HCT116 (cell line): ENCODE results near the gene ARID2. TPM values are rescaled to one million over a fixed set of nuclear protein-coding genes. Genes with fewer than 3 reads are reported as not detected.

Experiments
- ATAC-seq: fragments of 200-7000 bp; cut with Tn5 transposase; 2 replicates; pipeline ENCODE4 v1.9.1; 2020; ENCODE audit warnings: mild to moderate bottlenecking, moderate library complexity
- BruUV-seq: library from RNA; stranded (reverse); fragments of 400-500 nt; replicated peaks from 2 replicates; lab custom pipeline; 2021; lab: Mats Ljungman, UMichigan
- CTCF ChIA-PET: fragments of 300-600 bp; sonication (Branson Sonifier 250); formaldehyde crosslinking; loops from one replicate; lab custom pipeline; 2021; ENCODE audit warnings: antibody characterized with exemption; lab: Charles Lee
- POLR2A ChIA-PET: fragments of 300-600, 350-600 bp; sonication (Branson Sonifier 250); formaldehyde crosslinking; loops from one replicate; lab custom pipeline; 2021; ENCODE audit warnings: antibody characterized with exemption; lab: Charles Lee
- RAD21 ChIA-PET, 2 experiments: fragments of 300-600 bp; sonication (Branson Sonifier 250); formaldehyde crosslinking; loops; one replicate each; lab custom pipeline; 2023; ENCODE audit warnings: low total read pairs in 2 of 2; ENCODE audit not compliant: uncharacterized antibody in 2 of 2, unreplicated experiment in 2 of 2, low non-redundant PET in 1 of 2; lab: Charles Lee
- DNase-seq: peaks from one replicate; pipeline ENCODE4 v3.0.0-alpha.2; 2010; ENCODE audit warnings: low read depth, low spot score
- H2AFZ ChIP-seq: fragments of 200-600 bp; shearing (Covaris generic), sonication (generic); 2 replicates; pipeline ENCODE4 v1.6.1; 2017; ENCODE audit warnings: low read depth, mixed run types, mixed read lengths, antibody characterized with exemption, low read length; ENCODE audit not compliant: poor library complexity, severe bottlenecking
- H3K27ac ChIP-seq: 2 replicates; pipeline ENCODE4 v1.5.1; 2012; ENCODE audit warnings: low read depth, low read length
- H3K27me3 ChIP-seq: fragments of 200-600 bp; sonication (generic); 2 replicates; pipeline ENCODE4 v1.6.1; 2016; ENCODE audit warnings: mixed run types, low read length, mixed read lengths; ENCODE audit not compliant: insufficient read depth
- H3K36me3 ChIP-seq, 2 experiments: fragments of 200-500 bp in 1 of 2; fragments of 200-600 bp in 1 of 2; sonication (Bioruptor generic) in 1 of 2; sonication (generic) in 1 of 2; 2 replicates each; pipeline versions ENCODE4 v1.5.1 to v1.6.1; 2014 to 2016; ENCODE audit warnings: low read length in 2 of 2, inconsistent platforms in 1 of 2, mixed read lengths in 1 of 2, mixed run types in 1 of 2; ENCODE audit not compliant: insufficient read depth in 2 of 2, control insufficient read depth in 1 of 2
- H3K4me1 ChIP-seq, 2 experiments: fragments of 200-600 bp in 1 of 2; sonication (generic) in 1 of 2; 2 replicates each; pipeline versions ENCODE4 v1.5.1 to v1.6.1; 2012 to 2017; ENCODE audit warnings: low read length in 2 of 2, inconsistent platforms in 1 of 2, mild to moderate bottlenecking in 1 of 2, mixed read lengths in 1 of 2, mixed run types in 1 of 2, moderate library complexity in 1 of 2; ENCODE audit not compliant: insufficient read depth in 2 of 2, control insufficient read depth in 1 of 2
- H3K4me2 ChIP-seq: fragments of 200-600 bp; sonication (generic); 2 replicates; pipeline ENCODE4 v1.6.1; 2017; ENCODE audit warnings: mixed run types, low read length, mixed read lengths
- H3K4me3 ChIP-seq, 2 experiments: fragments of 200-600 bp in 1 of 2; sonication (generic) in 1 of 2; replicated peaks in 1 of 2; 2 replicates each; pipeline ENCODE4 v1.5.1; 2011 to 2016; ENCODE audit warnings: low read length in 2 of 2, control low read depth in 1 of 2, low read depth in 1 of 2, mild to moderate bottlenecking in 1 of 2, mixed read lengths in 1 of 2, mixed run types in 1 of 2
- H3K79me2 ChIP-seq: fragments of 200-600 bp; sonication (generic); 2 replicates; pipeline ENCODE4 v1.6.1; 2017; ENCODE audit warnings: mild to moderate bottlenecking, mixed run types, low read length, moderate library complexity, mixed read lengths; ENCODE audit not compliant: insufficient read depth
- H3K9ac ChIP-seq: fragments of 200-600 bp; sonication (generic); 2 replicates; pipeline ENCODE4 v1.6.1; 2016; ENCODE audit warnings: low read length, mixed read lengths
- H3K9me2 ChIP-seq: fragments of 200-600 bp; sonication (generic), shearing (Covaris generic); 2 replicates; pipeline ENCODE4 v1.6.1; 2017; ENCODE audit warnings: mixed run types, mild to moderate bottlenecking, moderate library complexity; ENCODE audit not compliant: insufficient read depth
- H3K9me3 ChIP-seq, 2 experiments: fragments of 200-500 bp in 1 of 2; fragments of 200-600 bp in 1 of 2; sonication (Bioruptor generic) in 1 of 2; sonication (generic) in 1 of 2; 2 replicates each; pipeline ENCODE4 v1.6.1; 2014 to 2017; ENCODE audit warnings: low read length in 2 of 2, mixed read lengths in 2 of 2, inconsistent platforms in 1 of 2, low read depth in 1 of 2, mild to moderate bottlenecking in 1 of 2, mixed run types in 1 of 2, moderate library complexity in 1 of 2; ENCODE audit not compliant: control insufficient read depth in 1 of 2, insufficient read depth in 1 of 2
- H4K20me1 ChIP-seq: fragments of 200-600 bp; sonication (generic), shearing (Covaris generic); 2 replicates; pipeline ENCODE4 v1.6.1; 2017; ENCODE audit warnings: mixed run types, mild to moderate bottlenecking, moderate library complexity; ENCODE audit not compliant: insufficient read depth
- CBX3 ChIP-seq: IDR thresholded peaks from 2 replicates; pipeline ENCODE4 v1.6.1; 2012; ENCODE audit warnings: low read depth
- EZH2 ChIP-seq: fragments of 200-600 bp; sonication (generic); IDR thresholded peaks from 2 replicates; pipeline ENCODE4 v1.6.1; 2017; ENCODE audit warnings: antibody characterized with exemption, mixed run types
- JUND ChIP-seq: IDR thresholded peaks from 2 replicates; pipeline ENCODE4 v1.6.1; 2012
- REST ChIP-seq: IDR thresholded peaks from 2 replicates; pipeline ENCODE4 v1.6.1; 2012; ENCODE audit warnings: low read depth
- SP1 ChIP-seq: IDR thresholded peaks from 2 replicates; pipeline ENCODE4 v1.6.1; 2012; ENCODE audit warnings: low read depth
- SRF ChIP-seq: IDR thresholded peaks from 2 replicates; pipeline ENCODE4 v1.6.1; 2012; ENCODE audit warnings: low read depth
- TCF7L2 ChIP-seq: IDR thresholded peaks from 2 replicates; pipeline ENCODE4 v1.7.0; 2011; ENCODE audit warnings: borderline replicate concordance, inconsistent platforms; ENCODE audit not compliant: insufficient read depth, insufficient read length; ENCODE audit errors: extremely low read depth
- intact Hi-C: fragments of 100-400 bp; cut with micrococcal nuclease; formaldehyde crosslinking; loops from 2 replicates; pipeline ENCODE4 v1.10.0; 2022
- total RNA-seq: library from RNA; stranded (reverse); gene quantifications from one replicate; pipeline ENCODE4 v1.2.1, GENCODE V29; 2021; ENCODE audit not compliant: unreplicated experiment
- TF ChIP-seq, protein P1 (sequence below): IDR thresholded peaks from 2 replicates; pipeline ENCODE4 v1.6.1; 2012

Gene ARID2
- total RNA-seq, 1 experiment from 2014 or later: 30.5 TPM

DNA sequence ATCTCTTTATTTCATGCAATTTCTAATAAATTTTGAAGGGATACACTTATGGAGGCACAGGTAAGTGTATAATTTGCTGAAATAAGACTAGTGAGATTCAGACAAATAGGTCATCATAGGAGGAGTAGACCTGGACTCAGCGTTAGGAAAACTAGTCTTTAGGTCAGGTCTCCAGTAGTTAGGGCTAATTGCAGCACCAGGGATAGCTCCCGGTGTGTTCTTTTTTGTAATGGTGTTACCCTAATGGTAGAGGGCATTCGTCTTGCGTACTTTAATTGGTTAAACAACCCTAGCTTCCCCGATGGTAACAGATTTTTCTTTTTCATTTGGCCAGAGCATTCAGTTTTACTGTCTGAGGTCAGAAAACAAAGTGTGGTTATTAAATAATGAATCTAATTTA, 64.9 kb downstream of the ARID2 start:
- no peak overlapping the region for H3K27ac ChIP-seq
- H4K20me1 ChIP-seq: no peaks in the 10 kb centered on the region
- intact Hi-C loops: no loop called here
- H3K9me3 ChIP-seq: no peaks in the 10 kb centered on the region
- no peaks in the 10 kb centered on the region for H3K9me2 ChIP-seq
- ChIA-PET CTCF (no interaction called here), RAD21 (no interaction called here), POLR2A (no interaction called here)
- ATAC-seq (no peak), DNase-seq (no peak)
- no peaks in the 10 kb centered on the region for H3K36me3 ChIP-seq
- no peak overlapping the region for H3K4me3 ChIP-seq
- no peak overlapping the region for H3K9ac ChIP-seq
- H2AFZ ChIP-seq: no peak overlapping the region
- H3K27me3 ChIP-seq: no peaks in the 10 kb centered on the region
- TF ChIP-seq REST: peak; percentile 44
- TF ChIP-seq SRF: no peak
- peaks cover 44% of the 10 kb centered on the region for H3K79me2 ChIP-seq
- no TSS peak for BruUV-seq
- H3K4me1 ChIP-seq: no peaks in the 10 kb centered on the region
- no peak overlapping the region for H3K4me2 ChIP-seq

DNA sequence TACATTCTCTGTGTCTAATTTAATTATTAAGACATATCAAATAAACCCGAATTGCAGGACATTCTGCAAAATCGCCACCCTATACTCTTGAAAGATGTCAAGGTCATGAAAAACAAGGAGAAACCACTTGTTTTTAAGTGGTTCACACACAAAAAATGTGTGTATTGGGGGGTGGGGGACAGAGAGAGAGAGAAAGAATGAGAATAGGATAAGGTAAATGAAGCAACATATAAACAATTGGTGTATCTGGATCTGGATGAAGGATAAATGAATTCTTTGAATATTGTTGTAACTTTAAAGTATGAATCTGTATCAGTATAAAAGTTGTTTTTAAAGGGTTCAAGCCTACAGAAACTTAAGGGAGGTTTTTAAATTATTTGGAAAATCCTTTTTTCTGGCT, 72.1 kb downstream of the ARID2 start:
- no peak overlapping the region for H2AFZ ChIP-seq
- BruUV-seq: no TSS peak
- H3K79me2 ChIP-seq: peaks cover 47% of the 10 kb centered on the region
- no peak for DNase-seq
- no peaks in the 10 kb centered on the region for H3K36me3 ChIP-seq
- no peak for ATAC-seq
- no peaks in the 10 kb centered on the region for H3K4me1 ChIP-seq
- no peaks in the 10 kb centered on the region for H3K9me2 ChIP-seq
- H3K27me3 ChIP-seq: no peaks in the 10 kb centered on the region
- no peak overlapping the region for H3K4me2 ChIP-seq
- ChIA-PET POLR2A (no interaction called here), RAD21 (no interaction called here), CTCF (no interaction called here)
- no peak overlapping the region for H3K4me3 ChIP-seq
- no peak overlapping the region for H3K27ac ChIP-seq
- H4K20me1 ChIP-seq: peaks cover 11% of the 10 kb centered on the region; the same call in 1 of the 2 replicates
- no peak overlapping the region for H3K9ac ChIP-seq
- intact Hi-C loops: no loop called here
- TF ChIP-seq JUND (no peak), EZH2 (no peak), CBX3 (no peak), REST (no peak), TCF7L2 (no peak), SP1 (no peak)
- TF ChIP-seq, protein P1, sequence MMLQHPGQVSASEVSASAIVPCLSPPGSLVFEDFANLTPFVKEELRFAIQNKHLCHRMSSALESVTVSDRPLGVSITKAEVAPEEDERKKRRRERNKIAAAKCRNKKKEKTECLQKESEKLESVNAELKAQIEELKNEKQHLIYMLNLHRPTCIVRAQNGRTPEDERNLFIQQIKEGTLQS: no peak
- H3K9me3 ChIP-seq: no peaks in the 10 kb centered on the region
